Kasumi-1 (cell line): ENCODE results near the gene RANBP6.

Experiments
- DNase-seq, 2 experiments: peaks; one replicate each; lab custom pipeline; 2025; lab: John Stamatoyannopoulos, UW

The RANBP6 gene

DNA sequence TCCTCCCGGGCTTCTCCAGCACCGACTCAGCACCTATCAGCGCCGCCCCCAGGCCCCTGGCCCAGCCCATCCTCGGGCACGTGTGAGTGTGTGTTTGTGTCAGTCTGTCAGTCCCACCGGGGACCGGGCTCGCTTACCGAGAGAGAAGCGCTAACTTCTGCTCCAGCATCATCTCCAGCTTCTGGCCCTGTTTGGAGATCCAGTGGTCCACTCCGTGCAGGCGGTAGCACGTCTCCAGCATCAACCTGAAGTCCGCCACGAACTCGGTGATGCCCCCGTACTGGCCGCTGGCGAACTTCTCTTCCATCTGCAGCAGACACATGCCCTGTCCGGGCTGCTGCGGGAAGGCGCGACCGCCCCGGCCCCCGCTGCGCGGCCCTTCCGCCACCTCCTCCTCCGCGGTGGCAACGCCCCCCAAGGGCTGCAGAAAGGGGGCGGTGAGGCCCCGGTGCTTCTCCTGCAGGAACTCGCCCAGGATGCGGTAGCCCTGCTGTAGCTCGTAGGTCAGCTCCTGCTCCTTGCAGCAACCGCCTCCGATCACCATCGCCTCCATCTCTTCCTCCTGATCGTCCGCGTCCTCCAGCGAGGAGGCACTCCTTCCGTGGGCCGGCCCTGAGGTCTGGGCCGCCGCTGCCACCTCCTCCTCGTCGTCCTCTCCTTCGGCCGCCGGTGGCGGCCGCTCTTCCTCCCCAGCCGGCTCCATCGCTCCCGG, 8.2 kb downstream of the RANBP6 start:
- no peak for DNase-seq

DNA sequence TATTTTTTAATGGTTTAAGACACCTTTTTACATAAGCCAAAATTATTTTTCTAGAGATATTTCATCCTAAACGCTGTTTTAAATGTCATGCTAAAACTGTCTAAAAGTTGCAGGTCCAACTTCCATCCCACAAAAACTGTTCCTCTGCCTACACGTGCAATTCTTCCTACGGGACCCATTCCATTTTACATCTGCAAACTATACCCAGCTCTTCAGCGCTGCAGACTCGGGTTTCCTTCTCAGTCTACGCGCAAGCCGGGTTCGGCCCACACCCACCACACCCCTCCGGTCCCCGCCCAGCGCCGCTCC, 8.7 kb downstream of the RANBP6 start:
- DNase-seq, result peak; percentile 68 to 73

- no peak for DNase-seq
Measured at GRCh38 chr9:6000955-6001354, 14.5 kb downstream of the RANBP6 start.

DNA sequence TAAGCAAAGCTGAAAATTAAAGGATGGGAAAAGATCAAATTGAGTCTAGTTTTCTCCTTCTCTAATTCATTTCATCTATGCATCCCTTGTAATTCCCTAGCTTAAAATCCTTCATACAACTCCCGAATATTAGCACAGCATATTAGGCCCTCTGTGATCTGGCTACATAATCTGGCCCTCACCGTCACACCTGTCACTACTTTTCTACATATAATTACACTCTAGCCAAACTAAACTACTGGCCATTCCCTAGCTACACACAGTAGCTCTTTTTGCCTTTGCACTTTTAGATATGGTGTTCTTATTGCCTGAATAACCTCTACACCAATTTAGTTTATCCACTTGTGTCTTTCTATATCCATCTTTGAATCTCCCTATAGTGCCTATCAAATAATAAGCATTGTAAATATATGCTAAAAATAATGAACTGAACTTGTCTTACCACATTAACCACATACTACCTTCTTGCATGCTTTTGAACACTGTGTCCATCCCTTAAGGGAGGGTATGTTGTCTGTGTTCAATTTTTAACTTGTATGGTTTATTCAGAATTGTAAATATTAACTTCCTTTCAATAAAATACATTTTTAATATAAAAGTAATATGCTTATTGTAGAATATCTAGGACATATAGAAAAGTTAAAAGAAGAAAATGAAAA, 15.9 kb downstream of the RANBP6 start:
- DNase-seq, result no peak

DNA sequence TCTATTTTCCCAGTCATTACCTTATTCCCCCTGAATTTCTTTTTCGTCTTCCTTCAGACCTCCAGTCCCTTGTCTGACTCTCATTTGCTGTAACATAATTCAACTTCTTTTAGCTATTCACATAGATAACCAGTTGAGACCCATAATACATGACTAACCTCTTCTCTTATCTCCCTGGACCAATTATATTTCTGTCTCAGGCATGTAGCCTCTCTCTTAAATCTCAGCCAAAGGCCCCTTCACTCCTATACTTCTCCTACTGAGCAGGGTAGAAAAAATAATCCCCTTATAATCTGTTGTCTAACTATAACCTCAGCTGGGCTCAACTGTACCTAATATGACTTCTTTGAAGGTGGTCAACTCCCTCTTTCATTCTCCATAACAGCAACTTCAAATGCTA, 20.9 kb downstream of the RANBP6 start:
- DNase-seq, result no peak

GRCh38 chr9:5988265-5988664, 27.2 kb downstream of the RANBP6 start:
- no peak for DNase-seq

DNA sequence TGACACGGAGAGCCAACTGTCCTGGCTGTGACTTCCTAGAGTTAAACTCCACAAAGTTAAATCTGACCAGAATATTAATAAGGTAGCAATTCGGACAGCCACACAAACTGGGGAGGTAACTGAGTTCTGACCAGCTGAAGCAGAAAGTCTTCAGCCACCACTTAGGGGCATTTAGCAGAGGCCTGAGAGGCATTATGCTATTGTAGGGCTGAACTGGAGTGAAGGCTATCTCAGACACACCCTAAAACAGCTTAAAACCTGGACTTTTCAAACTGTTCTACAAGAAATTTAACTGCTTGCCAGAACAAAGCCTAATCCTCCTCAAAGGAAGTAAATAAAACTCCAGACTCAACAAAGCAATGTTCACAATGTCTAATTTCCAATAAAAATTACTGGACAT, 32.4 kb downstream of the RANBP6 start:
- no peak for DNase-seq

- no peak for DNase-seq
Measured at GRCh38 chr9:5982317-5982716, 33.1 kb downstream of the RANBP6 start.

DNA sequence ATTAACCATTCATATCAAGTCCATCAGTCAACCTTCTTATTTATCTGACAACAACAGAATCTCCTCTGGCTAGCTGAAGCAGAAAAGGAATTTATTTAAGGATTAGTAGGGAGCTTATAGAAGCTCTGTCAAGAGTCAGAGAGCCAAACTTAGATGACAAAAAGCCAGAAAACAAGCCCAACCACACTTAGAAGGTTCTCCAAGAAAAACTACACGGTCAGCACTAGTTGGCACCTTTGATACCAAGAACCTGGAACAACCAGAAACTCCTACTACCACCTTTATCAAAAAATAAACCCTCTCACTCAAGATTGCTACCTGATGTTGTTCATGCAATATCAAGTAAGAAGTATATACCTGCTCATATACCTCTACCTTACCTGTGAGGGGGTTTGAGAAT, 36.9 kb downstream of the RANBP6 start:
- DNase-seq, result no peak

DNA sequence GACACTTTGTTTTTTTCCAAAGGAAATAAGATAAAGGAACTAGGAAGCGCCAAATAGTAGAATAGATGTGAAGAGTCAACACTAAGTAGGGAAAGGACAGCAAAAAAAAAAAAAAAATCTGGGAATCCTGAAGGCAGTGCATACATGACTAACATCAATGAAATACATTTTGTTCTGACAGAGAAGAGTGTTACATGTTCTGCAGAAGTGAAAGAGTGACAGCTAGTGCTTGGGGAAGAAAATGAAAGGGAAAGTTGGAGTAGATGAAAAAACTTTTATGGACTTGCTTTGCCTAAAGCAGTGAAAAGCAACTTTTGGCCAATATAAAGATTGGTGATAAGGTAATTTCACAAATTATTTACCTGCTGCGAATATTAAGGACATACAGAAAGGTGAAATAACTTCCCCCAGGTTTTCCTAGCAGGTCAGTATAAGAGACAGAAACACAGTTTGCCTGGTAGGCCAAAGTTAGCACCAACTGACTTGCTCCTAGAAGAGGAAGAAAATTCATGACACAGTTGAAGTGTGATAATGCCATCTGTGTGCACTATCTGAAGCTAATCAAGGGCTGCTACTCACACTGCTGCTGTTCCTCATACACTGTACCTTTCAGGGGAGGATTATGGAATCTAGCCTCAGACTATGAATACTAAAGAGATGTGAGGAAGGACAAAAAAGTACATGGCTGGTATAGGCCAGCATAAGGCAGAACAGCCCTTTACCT, 38.6 kb downstream of the RANBP6 start:
- no peak for DNase-seq

GRCh38 chr9:5971740-5972139, 43.7 kb downstream of the RANBP6 start:
- DNase-seq, result no peak
